Stimulated activated CD4-positive, alpha-beta T cell treated with anti-CD3 and anti-CD28 coated beads, Interleukin-1b, Interleukin-23, amount 100 ng/mL, for 4 hours (primary cell): Measurements from ENCODE around the gene MPV17.
A peak's percentile ranks its signal among the peaks of the same experiment; 100 is the strongest.

Experiments used
- DNase-seq, 2 donors: peaks; one replicate each; pipeline ENCODE4 v3.0.0-alpha.2; 2020; ENCODE audit warnings: low read depth in 2 of 2

Gene MPV17

DNA sequence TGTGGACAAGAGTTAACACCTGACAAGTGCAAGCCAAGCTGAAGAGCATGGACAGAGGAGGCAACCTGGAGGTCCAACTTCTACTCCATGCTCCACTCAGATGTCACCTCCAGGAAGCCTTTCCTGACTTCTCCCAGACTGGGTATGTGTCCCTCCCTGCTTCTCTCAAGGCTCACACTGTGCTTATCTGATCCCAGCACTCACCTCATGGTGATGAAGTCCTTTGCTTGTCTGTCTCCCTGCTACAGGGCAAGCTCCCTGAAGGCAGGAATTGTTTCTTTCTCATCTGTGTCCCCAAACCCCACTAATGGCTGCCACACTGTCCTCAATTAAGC lies 57.4 kb downstream of the MPV17 start:
- DNase-seq = no peak

DNA sequence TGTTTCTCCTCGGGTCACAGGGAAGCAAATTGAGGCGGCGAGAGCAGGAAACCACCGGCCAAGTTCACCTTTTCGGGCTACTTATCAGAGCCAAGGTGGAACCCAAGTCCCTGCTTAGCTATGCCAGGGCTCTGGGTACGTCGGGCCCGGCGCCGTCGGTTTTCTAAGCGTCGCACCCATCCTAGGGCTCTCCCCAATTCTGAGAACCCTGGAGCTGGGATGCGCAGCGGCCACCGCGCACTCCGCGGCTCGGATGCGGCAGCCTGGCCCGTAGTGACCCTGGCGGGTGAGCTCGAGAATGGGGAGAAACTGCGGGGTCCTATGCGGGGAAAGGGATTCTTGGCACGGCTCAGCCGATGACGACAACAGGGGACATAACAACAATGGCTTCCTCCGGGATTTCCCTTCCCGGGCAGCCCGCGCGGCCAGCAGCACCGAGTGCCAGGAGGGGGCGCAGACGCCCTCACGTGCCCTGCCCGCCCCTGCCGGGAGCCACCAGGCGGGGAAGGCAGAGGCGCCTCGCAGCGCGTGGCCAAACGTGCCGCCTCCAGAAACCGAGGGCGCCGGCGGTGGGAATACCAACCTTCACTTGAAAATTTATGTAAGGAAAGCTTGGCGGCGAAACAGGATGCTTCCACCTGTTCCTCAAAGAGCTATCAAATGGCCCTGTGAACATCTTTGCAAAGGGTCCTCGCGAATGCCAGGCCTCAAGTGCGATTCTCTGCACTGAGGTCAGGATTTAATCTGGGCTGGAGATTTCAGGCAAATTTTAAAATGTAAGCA lies 58.0 kb downstream of the MPV17 start:
- peak; percentile 27 to 54 for DNase-seq

DNA sequence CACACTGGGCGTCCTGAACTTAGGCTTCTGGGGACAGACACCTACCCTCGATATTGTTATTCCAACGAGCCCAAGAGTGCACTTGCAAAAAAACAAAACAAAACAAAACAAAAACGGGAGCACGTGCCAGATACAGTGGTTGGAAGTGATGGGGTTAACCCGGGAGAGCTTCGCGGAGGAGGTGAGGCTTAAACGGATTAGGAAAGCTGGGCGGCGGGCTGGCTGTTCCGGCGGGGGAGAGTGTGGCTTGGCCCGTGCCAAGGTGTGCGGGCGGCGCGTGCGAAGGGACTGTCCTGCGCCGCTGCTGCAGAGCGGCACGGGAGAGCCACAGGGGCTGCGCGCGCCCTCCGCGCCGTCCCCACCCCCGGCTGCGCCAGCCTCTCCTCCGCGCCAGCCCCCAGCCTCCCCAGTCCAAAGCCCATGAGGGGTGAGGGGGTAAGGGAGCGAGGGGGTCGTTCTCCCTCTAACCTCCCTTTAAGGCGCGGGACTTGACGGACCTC lies 58.6 kb downstream of the MPV17 start:
- peak in 1 of 2 donors; percentile 22 for DNase-seq

DNA sequence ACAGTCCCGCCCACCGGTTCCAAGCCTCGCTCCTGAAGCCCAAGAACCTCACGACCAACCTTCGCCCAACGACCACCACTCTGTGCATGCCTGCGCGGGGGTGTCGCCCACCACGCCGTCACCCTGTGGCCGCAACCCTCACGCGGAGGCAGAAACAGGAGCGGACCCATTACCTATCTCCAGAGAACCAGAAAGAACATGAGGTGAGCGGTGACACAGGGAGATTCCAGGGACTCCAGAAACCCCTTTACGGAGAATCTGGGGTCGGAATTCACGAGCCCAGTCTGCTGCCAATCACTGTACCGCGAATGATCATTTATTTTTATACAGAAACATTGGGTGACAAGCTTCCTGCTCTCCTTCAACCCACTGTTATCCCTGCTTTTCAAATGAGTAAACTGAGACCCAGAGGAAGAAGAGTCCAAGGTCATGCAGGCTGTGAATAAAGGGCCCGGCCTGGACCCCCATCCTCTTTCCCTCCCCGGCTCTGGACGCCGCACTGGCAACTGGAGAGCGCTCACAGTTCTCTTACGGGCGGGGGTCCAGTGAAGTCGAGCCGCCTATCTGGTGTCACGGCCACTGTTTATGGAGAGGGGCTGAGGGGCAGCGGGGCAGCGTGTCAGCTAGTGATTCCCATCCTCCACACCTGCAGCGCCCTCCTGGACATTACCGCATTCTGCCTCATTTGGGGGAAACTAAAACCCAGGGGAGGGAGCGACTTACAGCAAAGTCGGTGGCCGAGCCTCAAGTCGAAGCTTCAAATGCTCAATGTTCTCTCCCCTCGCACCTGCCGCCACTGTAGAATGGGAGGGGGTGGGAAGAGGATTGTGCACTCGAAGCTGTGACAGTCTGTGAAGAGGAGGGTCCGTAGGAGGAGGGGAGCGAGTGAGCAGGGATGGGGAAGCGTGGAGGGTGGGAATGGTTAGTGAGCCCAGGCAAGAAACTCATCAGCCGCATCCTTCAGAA lies 59.3 kb downstream of the MPV17 start:
- no peak for DNase-seq

DNA sequence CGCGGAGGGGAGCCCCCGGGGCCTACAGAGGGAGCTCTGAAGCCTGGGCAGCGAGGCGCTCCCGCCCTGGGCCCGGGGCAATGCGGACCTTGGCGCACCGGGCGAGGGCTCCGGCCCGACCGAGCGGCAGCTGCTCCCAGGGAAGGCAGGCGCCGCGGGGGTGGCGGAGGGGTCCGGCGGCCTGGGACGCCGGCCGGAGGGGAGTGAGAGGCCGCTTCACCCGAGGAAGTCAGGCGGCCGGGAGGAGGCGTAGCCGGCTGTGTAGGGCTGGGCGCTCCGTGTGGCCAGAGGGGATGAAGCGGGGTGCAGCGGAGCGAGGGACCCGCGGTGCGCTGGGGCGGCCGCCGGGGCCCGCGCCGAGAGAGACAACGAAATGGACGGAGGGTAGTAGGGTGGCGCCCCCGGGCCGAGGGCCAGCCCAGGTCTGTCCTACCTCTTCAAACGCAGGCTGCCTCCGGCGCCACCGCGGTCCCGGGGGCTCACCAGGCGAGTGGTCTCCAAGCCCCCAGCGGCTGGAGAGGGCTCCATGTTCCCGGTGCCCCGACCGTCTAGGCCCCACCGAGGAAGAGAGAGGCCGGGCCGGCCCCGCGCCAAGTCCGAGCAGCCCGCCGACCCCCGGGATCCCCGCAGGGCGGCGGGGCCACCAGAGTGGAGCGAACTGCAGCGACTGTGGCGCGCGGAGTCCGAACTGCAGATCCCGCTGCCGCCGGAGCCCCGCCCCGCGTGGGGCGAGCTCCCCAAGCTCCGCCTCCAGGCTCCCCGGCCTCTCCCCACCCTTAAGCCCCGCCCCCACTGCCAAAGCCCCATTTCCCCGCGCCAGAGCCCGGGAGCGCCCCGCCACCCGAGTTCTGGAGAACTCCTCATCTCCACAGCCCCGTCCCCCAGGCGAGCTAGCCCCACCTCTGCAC lies 60.3 kb downstream of the MPV17 start, which contains the start of gene SLC30A3:
Gene SLC30A3 (minus strand): TSS at position 669 of the 908 bp plus-strand sequence. CDS start 141 bp downstream, at position 528.
- peak; percentile 62 to 71 for DNase-seq

DNA sequence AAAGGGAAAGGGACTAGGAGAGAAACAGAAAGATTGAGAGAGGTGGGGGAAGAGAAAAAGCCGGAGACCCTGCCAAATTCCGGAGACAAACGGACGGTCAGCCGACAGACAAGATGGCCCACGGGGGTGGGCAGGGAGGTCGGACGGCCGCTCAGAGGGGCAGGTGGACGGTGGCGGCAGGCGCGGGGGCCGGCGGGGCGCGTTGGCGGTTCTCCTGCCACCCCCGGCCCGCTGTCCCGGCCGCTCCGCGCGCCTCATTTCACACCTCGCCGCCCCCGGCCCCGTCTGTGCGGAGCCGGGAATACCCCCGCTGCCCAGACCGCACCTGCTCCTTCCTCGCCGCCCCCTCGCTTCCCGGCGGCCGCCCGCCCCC lies 61.0 kb downstream of the MPV17 start:
- DNase-seq = no peak

- DNase-seq = no peak
These were observed 61.5 kb downstream of the MPV17 start for GRCh38 chr2:27261241-27261925.
